Right atrium auricular region (tissue), 2 donors: ENCODE measurements around the gene EID2B. TPM values are rescaled to one million over a fixed set of nuclear protein-coding genes. Genes with fewer than 3 reads are reported as not detected.

Experiments used
- DNase-seq: peaks from one replicate; pipeline ENCODE4 v3.0.0-alpha.2; 2019; ENCODE audit warnings: low spot score
- H3K27ac ChIP-seq, 2 donors: fragments of 200-600 bp; sonication (generic); 1 replicate in 1 of 2; 2 replicates in 1 of 2; pipeline ENCODE4 v1.5.1; 2016 to 2019
- H3K27me3 ChIP-seq, 2 donors: fragments of 200-600 bp; sonication (generic); one replicate each; pipeline versions ENCODE4 v1.5.1 to v1.6.0; 2017 to 2019
- H3K36me3 ChIP-seq: fragments of 200-600 bp; sonication (generic); one replicate; pipeline ENCODE4 v1.5.1; 2016
- H3K4me1 ChIP-seq, 2 donors: fragments of 200-600 bp; sonication (generic); one replicate each; pipeline versions ENCODE4 v1.5.1 to v1.6.0; 2017 to 2019
- H3K4me3 ChIP-seq, 2 donors: fragments of 200-600 bp; sonication (generic); 1 replicate in 1 of 2; 2 replicates in 1 of 2; pipeline ENCODE4 v1.5.1; 2017 to 2019; ENCODE audit warnings: mild to moderate bottlenecking in 1 of 2, moderate library complexity in 1 of 2
- H3K9me3 ChIP-seq, 2 donors: fragments of 200-600 bp; sonication (generic); one replicate each; pipeline ENCODE4 v1.5.1; 2019
- CTCF ChIP-seq, 2 donors: fragments of 200-600 bp; sonication (generic); IDR thresholded peaks; one replicate each; pipeline ENCODE4 v1.5.1; 2019; ENCODE audit warnings: antibody characterized with exemption in 2 of 2
- total RNA-seq, 2 donors: library from RNA; depleted of rRNA; stranded (reverse); fragments of >200 nt; gene quantifications; one replicate each; pipeline ENCODE4 v1.1.0, GENCODE V29; 2016

The EID2B gene
- total RNA-seq, 2 donors from 2014 or later = 2.1 to 2.3 TPM

- H3K9me3 ChIP-seq = no peaks in the 10 kb centered on the region
- peaks cover 8 to 30% of the 10 kb centered on the region in 2 donors for H3K27me3 ChIP-seq
- no peak for DNase-seq
- TF ChIP-seq CTCF (IDR thresholded peaks at IDR 0.05) = no peak
- peaks cover 0 to 14% of the 10 kb centered on the region in 2 donors for H3K4me1 ChIP-seq
- H3K4me3 ChIP-seq = no peak overlapping the region
- H3K27ac ChIP-seq = no peak overlapping the region
- no peaks in the 10 kb centered on the region for H3K36me3 ChIP-seq
Observed at GRCh38 chr19:39512988-39513387, 19.7 kb downstream of the EID2B start.

- H3K27me3 ChIP-seq = peaks cover 0 to 14% of the 10 kb centered on the region in 2 donors
- DNase-seq = no peak
- no peak overlapping the region for H3K4me3 ChIP-seq
- H3K36me3 ChIP-seq = no peaks in the 10 kb centered on the region
- no peaks in the 10 kb centered on the region for H3K9me3 ChIP-seq
- TF ChIP-seq CTCF (IDR thresholded peaks at IDR 0.05) = no peak
- peaks cover 0 to 9% of the 10 kb centered on the region in 2 donors for H3K4me1 ChIP-seq
- H3K27ac ChIP-seq = no peak overlapping the region
Observed at GRCh38 chr19:39509233-39509632, 23.4 kb downstream of the EID2B start.

GRCh38 chr19:39508629-39509028 is 24.0 kb downstream of the EID2B start:
- peaks cover 0 to 9% of the 10 kb centered on the region in 2 donors for H3K27me3 ChIP-seq

GRCh38 chr19:39507715-39508364 is 24.8 kb downstream of the EID2B start:
- Histone ChIP-seq H3K27ac (no peak overlapping the region), H3K9me3 (no peaks in the 10 kb centered on the region), H3K27me3 (peaks cover 0 to 9% of the 10 kb centered on the region in 2 donors), H3K36me3 (no peaks in the 10 kb centered on the region), H3K4me1 (peaks cover 0 to 9% of the 10 kb centered on the region in 2 donors), H3K4me3 (peak overlapping the region in 1 of 2 donors; percentile 46)
- DNase-seq = no peak
- no peak for TF ChIP-seq CTCF (IDR thresholded peaks at IDR 0.05)

More at GRCh38 chr19:39508629-39509028, 24.0 kb downstream of the EID2B start:
- Histone ChIP-seq H3K4me1 (peaks cover 0 to 9% of the 10 kb centered on the region in 2 donors), H3K36me3 (no peaks in the 10 kb centered on the region), H3K27ac (no peak overlapping the region), H3K4me3 (no peak overlapping the region), H3K9me3 (no peaks in the 10 kb centered on the region)
- TF ChIP-seq CTCF (IDR thresholded peaks at IDR 0.05) = no peak
- no peak for DNase-seq

GRCh38 chr19:39506944-39507714 is 25.5 kb downstream of the EID2B start:
- Histone ChIP-seq H3K27me3 (peaks cover 0 to 9% of the 10 kb centered on the region in 2 donors), H3K4me3 (peak overlapping the region; percentile 17 to 46), H3K9me3 (no peaks in the 10 kb centered on the region), H3K27ac (no peak overlapping the region), H3K4me1 (peaks cover 0 to 9% of the 10 kb centered on the region in 2 donors), H3K36me3 (no peaks in the 10 kb centered on the region)
- TF ChIP-seq CTCF (IDR thresholded peaks at IDR 0.05) = no peak
- DNase-seq = no peak
